Measurements from ENCODE around the gene SUSD2.

DNA sequence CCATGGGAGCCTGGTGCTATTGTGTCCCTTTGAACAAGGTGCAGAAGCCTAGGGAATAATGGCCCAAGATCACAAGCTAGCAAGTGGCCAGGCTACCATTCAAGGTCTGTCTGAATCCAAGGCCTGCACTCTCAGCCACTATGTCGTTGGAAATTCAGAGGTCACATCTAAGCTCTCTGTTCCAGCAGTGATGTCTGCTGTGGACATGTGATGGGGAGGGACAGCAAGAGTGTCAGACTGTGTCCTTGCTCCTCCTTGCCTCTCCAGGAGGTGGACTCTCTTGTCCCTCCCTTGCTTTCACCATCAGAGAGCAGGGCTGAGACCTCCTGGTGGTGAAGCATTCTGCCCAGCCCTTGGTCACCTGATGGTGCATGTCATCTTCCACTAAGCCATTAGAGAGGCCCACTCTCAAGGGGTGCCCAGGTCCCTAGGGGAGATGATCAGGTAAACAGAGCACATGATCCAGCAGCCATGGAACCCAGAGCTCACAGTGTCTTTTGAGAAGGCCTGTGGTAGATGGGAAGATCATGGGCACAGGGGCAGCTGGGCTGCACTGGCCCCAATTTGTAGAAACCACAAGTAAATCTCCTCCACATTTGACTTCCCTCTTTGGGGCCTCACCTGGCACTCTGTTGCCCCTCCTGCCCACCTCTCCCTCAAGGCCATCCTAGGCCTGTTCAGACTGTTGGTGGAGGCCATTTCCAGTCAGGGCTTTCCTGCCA lies 37.1 kb upstream of the SUSD2 start:
- TF ChIP-seq CTCF (IDR thresholded peaks at IDR 0.05), result no peak
- TF ChIP-seq CBX2 (IDR thresholded peaks at IDR 0.05; ENCODE audit: borderline replicate concordance, low read depth), result no peak
- TF ChIP-seq NFE2L2 (conservative IDR thresholded peaks at IDR 0.05; ENCODE audit: low read length), result no peak
- TF ChIP-seq EP300 (IDR thresholded peaks at IDR 0.05), result no peak
- no peak for TF ChIP-seq SMC3 (IDR thresholded peaks at IDR 0.05)

All from A549 (cell line).